ENCODE measurements around the gene TSPAN19.

GRCh38 chr12:84986586-84986985 is 49.5 kb downstream of the TSPAN19 start:
- TF ChIP-seq EZH2 (IDR thresholded peaks at IDR 0.05; ENCODE audit: low read length) (no peak), CTCF (optimal IDR thresholded peaks at IDR 0.05 in 1 of 3, IDR thresholded peaks at IDR 0.05 in 1 of 3, conservative IDR thresholded peaks at IDR 0.05 in 1 of 3; ENCODE audit: extremely low read depth in 1 of 3, insufficient read depth in 2 of 3, low read length in 3 of 3) (no peak)

Measured in keratinocyte (primary cell).